HG03378 (cell line): ENCODE measurements around the gene GMPPB.
"Not testable (repeated sequence)": the region's sequence is repeated elsewhere in the genome, so short reads cannot be mapped to it uniquely, and the experiment has no call there.

Source experiments
- ATAC-seq: cut with Tn5 transposase; IDR thresholded peaks from one replicate; pipeline ENCODE4 v1.9.1; 2021; ENCODE audit warnings: mild to moderate bottlenecking, moderate library complexity; ENCODE audit not compliant: unreplicated experiment

GMPPB gene

DNA sequence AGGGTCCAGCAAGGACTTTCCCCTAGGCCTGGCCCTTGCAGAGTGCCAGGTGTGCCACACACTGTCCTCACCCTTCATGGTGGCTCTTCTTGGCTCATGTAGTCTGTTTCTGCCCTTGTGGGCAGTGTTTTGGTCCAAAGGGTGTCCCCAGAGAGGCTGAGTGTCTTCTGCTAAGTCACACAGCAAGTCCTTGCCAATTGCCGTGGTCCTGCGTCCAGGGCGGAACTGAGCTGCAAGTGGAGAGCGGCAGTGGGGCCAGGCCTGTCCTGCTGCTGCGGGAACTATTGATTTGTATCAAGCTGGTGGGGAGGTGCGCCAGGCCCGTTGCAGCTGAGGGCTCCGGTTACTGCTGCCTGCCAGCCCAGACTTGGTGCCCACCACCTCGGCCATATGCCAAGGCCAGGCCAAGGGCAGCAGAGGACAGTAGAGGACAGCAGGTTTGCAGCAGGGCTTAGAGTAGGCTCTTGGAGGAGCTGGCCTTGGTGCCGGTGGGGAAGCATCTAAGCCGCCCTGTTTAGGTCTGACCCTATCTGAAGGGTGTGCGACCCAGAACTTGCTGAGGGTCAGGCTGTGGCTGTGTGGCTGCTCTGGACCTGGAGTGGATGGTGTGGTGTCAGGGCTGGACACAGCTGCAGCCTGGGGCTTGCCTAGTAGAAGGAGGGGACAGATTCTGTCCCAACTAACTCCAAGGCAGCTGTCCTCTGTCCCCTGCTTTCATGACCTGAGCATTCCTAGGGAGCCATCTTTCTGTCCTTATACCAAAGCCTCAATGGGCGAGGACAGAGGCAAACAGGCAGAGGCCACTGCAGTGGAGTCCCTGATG is 8.8 kb downstream of the GMPPB start:
- no peak for ATAC-seq

DNA sequence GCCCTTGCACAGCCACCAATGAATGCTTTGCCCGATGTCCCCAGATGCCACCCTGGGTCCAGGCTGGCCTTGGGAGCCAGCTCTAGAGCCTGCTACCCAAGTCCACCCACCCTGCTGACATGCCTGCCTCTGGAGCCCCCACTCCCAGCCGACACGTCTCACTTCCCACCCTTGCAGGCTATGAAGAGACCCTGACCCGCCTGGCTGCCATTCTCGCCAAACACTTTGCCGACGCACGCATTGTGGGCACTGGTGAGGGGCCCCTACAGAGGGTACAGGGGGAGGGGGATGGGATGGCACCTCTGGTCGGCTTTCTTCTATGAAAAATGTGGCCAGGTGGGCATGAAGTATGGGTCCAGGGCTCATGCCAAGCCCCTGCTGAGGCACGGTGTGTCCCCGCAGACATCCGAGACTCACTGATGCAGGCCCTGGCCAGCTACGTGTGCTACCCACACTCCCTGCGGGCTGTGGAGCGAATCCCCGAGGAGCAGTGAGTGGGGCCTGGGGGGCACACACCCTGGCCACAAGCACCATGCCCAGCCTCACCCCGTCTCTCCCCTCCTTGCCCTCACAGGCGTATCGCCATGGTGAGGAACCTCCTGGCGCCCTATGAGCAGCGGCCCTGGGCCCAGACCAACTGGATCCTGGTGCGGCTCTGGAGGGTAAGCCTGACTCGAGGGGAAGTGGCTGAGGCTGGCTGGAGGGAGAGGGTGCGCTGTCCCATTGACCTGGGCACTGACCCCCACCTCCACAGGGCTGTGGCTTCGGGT is 10.2 kb downstream of the GMPPB start:
- ATAC-seq, result no peak

DNA sequence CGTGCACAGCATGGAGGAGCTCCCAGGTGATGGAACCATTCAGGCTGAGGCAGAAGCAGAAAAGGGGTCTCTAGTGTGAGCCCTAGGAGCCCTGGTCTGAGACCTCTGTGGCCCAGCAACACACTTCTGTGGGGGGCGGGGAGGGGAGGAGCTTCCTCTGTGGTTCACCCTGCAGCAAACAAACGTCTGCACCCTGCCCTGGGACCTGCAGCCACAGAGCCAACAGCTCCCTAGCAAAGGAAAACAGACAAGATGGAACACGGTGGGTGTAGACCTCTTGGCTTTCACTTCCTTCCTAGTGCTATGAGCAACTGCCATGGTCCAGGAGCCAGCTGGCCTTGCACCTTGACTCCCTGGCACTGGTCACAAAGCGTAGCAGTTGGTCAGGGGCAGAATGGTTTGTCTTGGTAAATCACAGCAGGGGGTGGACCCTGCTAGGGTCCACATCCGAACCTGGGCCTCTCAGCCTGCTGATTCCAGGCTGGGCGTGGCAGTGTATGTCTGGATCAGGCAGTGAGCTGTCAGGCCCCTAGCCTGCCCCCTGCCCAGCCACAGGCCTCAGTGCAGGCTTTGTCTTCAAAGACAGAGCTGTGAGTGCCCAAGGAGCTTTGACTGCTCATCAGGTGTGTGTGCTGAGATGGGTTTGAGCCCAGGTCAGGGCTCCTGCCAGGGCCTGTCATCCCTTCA is 11.0 kb downstream of the GMPPB start:
- ATAC-seq, result no peak

DNA sequence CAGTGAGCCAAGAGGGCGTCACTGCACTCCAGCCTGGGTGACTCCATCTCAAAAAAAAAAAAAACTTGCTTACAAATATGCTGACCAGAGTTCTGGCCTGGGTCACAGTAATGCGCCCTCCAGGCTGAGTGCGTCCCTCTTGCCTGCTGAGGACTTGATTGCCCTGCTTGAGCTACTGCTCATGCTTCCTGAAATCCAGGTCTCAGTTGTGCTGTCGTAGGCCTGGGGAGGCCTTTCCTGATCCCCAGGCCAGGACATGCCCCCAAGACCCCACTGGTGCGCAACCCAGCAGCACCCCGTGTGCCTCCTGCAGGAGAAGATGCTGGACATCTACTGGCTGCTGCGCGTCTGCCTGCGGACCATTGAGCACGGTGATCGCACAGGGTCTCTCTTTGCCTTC is 11.6 kb downstream of the GMPPB start:
- no peak for ATAC-seq

DNA sequence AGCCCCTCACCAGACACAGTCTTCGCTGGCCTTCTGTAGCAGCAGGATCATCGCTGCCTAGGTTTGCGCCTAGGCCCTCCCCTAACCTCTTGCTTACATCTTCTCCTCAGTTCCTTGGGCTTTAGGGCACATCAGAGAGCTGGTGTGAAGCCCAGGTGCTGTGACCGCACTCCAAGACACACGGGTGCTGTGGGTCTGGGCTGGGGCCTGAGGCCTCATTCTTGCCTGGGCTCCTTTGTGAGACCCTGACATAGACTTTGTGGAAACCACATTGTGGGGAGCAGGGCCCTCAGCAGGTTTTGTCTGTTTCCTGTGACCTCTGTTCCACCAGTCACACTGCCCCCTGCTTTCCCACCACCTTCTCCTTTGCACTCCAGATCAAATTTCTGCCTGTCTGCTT is 12.3 kb downstream of the GMPPB start:
- ATAC-seq, result no peak

- ATAC-seq, result no peak
Observed at GRCh38 chr3:49709852-49710251, 13.9 kb downstream of the GMPPB start.

GRCh38 chr3:49707113-49707480 is 16.7 kb downstream of the GMPPB start:
- ATAC-seq, result no peak

DNA sequence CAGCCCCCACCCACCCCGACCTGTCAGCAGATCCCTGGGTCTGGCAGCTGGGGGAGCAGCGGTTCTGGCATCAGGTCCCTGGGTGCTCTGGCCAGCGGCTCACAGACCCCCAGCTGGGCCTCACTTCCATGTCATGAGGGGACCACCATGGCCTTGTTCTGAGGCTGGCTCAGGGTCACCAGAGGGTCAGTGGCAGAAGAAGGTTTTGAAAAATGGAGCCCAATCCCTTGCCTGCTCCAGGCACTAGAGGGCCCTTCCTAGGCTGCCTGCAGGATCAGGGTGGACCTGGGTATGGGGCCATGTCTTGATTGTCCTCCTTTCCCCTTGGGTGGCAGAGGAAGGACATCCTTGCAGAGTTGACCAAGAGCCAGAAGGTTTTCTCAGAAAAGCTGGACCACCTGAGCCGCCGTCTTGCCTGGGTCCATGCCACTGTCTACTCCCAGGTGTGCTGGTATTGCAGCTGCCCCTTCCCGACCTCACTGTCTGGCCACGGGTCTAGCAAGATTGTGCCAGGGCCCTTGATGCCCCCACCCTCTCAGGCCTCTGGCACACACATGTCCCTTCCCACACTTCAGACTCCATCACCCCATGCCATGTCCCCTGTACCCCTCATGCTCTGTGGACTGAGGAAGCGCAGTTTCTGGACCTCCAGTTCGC is 17.2 kb downstream of the GMPPB start:
- ATAC-seq, result no peak

- ATAC-seq, result no peak
Observed at GRCh38 chr3:49705390-49705960, 18.3 kb downstream of the GMPPB start.

DNA sequence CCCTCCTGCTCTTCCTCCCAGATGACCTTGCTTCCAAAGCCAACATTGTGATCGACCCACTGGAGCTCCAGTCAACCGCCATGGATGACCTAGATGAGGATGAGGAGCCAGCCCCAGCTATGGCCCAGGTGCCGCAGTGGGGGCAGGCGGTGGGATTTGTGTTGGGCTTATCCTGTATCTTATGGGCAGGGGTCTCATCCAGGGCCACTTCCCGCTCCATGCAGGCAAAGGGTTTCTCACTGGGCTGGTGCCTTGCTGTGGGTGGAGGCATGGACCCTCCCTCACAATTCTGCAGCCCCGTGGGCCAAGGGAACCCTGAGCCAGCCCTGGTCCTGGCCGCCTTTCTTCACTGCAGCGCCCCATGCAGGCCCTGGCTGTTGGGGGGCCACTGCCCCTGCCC is 19.1 kb downstream of the GMPPB start:
- no peak for ATAC-seq

DNA sequence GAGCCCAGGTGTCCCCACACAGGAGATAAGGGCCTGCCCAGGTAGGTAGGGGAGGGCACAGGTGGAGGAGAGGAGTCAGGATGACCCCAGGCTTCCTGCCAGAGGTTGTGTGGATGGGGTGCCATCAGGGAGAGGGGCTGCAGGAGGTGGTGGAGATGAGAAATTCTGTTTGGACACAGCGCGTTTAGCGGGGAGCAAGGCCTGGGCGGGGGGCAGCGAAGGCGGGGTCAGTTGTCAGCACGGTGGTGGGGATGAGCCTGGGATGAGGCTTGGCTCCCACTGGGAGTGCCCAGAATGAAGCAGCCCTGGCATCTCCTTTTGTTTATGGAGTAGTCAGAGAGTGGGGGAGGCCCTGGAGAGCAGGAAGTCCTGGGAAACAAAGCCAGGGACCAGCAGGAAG is 19.8 kb downstream of the GMPPB start:
- ATAC-seq, result no peak

- ATAC-seq, result no peak
Observed at GRCh38 chr3:49703443-49703927, 20.3 kb downstream of the GMPPB start.

GRCh38 chr3:49702672-49703071 is 21.1 kb downstream of the GMPPB start:
- no peak for ATAC-seq

DNA sequence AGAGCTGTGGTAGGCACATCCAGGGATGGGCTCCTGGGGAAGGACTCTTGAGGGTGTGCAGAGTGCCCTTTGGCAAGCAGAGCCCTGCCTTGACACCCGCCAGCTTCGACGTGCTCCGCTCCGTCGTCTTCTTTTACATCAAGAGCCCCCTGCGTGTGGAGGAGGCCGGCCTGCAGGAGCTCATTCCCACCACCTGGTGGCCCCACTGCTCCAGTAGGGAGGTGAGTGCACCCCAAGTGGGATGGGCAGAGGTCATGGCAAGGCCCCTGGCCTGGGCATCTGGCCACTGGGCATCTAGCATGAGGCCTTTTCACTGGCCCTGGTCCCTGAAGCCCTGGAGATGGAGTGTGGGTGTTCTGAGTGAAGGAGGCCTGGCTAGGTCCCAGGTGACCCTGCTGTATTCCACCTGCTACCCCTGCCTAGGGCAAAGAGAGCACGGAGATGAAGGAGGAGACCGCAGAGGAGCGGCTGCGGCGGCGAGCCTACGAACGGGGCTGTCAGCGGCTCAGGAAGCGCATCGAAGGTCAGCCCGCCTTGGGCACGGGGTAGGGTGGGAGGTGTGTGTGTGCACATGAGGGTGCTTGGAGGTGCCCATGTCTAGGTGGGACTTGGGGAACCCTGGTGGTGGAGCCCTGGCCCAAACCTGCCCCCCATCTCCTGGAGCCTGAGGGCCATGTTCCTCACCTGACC is 22.2 kb downstream of the GMPPB start:
- ATAC-seq, result no peak

- no peak for ATAC-seq
Observed at GRCh38 chr3:49700453-49701128, 23.2 kb downstream of the GMPPB start.

DNA sequence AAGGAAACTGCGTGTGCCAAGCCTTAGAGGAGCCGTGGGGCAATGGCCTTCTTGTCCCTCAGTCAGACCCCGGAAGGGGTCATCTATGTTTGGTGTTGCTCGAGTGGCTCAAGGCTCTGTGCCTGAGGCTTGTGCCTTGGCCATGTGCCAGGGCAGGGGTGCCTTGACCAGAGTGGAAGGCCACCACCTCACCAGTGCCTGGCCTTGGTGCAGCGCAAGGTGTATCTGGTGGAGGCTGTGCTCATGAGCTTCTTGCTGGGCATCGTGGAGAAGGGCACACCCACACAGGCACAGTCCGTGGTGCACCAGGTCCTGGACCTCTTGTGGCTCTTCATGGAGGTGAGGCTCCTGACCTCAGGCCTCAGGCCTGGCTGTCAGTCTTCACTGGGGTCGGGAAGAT is 23.7 kb downstream of the GMPPB start:
- no peak for ATAC-seq

GRCh38 chr3:49699281-49699979 is 24.3 kb downstream of the GMPPB start:
- no peak for ATAC-seq

GRCh38 chr3:49695350-49696015 is 28.3 kb downstream of the GMPPB start:
- ATAC-seq, result not testable (repeated sequence)
